CD4-positive, alpha-beta T cell treated with Interleukin-10 for 1 hour (primary cell): ENCODE results near the gene PHF11.

Source experiments
- DNase-seq: peaks from one replicate; pipeline ENCODE4 v3.0.0-alpha.2; 2020

PHF11 gene

DNA sequence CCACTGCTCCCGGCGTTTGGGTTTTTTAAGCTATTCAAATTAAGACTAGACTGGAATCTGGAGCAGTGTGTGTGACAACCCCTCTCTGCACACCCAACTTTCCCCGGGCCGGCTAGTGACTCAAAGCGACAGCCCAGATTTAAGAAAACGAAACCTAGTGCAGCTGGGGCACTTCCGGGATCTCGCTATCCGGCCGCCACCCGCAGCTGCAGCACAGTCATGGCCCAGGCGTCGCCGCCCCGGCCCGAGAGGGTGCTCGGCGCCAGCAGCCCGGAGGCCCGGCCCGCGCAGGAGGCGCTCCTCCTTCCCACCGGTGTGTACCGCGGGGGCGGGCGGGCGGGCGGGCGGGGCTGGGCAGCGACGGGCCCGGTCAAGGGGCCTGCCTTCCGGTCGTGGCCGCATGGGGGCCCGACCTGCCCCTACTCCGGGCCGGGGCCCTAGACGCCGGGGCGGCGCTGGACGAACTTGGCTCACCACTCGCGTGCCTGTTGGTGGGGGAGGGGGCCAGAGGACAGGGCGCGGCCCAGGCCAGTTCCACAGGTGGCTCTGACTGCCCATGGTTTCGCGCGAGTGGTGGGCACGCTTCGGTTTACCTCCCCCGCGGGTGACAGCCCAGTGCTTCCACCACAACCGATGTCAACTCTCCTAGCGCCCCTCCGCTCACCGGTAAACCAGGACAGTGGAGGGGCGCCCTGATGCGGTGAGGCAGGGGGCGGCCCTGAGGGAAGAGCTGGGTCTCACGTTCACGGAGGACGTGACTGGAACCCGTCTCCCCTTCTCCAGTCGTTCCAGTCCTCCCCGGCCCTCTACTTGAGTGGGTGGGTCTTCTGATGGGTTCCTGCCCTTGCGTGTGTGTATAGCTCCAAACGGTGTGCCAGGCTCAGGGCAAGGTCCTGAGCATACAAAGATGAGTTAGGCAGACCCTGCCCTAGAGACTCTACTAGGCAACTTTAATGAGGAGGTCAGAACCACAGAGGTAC lies at the start of gene PHF11:
TSS of gene PHF11 (plus strand) at position 171 of the 980 bp plus-strand sequence. CDS start at position 220, 49 bp downstream.
- peak; percentile 90 for DNase-seq

DNA sequence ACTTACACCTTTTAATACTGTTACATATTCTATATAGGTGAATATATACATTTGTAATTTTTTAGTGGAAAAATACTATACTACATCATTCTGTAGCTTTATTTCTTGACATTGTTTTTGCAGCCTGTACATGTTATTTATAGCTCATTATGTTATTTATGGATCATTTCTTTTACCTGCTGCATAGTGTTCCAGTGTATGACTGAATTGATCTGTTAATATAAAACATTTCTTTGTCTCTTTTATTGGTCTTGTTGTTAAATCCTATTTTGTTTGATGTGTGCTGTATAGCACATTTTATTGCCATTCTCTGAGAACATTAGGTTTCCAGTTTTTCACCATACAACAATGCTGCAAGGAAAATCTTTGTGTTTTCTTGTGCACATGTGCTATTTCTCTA lies 49.3 kb upstream of the PHF11 start:
- no peak for DNase-seq

DNA sequence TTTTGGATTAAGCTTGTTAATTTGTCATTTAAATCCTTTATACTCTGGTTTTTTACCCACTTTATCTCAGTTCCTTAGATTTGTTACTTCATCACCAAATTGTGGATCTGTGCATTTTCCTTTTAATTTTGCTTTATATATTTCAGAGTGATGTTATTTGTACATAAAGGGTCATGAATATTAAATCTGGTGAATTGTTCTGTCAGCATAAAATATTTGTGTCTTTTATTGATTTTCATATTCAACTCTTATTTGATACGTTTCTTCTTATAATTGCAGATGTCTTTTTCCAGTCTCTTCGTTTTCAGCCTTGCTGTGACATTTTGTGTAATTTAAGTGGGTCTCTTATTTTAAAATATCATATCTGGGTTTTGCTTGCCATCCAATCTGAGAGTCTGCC lies 47.0 kb upstream of the PHF11 start:
- DNase-seq: no peak

DNA sequence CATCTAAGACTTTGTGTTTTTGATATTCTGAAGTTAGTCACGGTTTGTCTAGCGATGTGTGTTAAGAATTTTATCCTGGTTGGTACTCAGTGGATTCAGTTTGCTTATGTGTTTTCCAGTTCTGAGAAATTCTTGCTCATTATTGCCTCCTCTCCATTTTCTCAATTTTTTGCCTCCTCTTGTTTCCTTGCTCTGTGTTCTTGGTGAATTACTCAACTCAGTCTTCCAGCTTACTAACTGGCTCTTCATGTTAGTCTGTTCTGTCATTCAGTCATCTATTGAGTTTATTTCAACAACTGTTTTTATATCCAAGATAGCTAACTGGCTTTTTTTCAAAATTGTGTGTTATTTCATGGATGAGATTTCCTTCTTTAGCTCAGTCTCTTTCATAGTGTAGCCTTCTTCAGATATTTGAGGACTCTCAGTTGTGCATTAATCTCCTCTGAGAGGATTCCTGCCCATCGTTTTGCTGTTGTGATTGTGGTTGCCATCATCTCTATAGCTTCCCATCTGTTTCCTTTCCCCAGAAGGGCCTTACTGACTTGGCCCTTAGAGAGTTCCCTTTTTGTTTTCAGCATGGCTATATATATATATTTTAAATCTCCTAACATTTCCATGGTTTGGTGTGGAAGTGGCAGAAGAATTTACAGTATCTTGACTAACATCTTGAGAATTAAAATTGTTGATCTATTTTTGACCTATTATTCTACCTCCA lies 45.5 kb upstream of the PHF11 start:
- DNase-seq: no peak

DNA sequence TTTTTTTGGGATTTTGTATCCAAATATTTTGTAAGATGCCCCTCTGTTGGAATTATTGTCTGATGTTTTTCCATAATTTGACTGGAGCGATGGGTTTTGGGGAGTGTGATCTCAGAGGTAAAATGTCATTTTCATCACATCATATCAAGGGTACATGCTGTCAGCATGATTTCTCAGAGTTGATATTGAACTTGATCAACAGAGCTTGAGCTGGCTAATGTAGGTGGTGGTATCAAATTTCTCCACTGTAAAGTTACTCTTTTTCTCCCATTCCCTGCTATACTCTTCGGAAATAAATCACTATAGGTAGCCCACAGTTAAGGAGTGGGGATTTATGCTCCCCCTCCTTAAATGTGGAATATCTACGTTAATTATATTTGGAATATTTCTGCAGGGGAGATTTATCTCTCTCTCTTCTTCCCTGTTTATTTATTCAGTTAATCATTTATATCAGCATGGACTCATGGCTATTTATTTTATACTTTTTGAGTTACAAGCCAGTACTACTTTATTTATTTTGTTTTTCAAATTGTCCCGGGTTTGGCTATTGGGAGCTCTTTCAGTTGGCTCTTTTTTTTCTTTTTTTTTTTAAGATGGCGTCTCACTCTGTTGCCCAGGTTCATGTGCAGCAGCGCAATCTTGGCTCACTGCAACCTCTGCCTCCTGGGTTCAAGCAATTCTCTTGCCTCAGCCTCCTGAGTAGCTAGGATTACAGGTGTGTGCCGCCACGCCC lies 42.9 kb upstream of the PHF11 start:
- no peak for DNase-seq

DNA sequence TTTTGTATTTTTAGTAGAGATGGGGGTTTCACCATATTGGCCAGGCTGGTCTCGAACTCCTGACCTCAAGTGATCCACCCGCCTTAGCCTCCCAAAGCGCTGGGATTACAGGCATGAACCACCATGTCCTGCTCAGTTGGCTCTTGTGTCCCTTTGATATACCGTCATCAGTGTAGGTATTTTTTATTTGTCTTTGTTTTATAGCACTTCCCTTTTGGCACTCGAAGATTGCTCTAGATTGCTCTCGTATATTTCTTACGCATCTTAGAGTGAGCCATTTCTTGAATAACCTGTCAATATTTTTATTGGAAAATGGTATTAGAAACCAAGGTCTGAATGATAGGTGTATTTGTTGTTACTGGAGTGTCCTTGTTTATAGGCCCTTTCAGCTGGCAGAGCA lies 42.3 kb upstream of the PHF11 start:
- no peak for DNase-seq

DNA sequence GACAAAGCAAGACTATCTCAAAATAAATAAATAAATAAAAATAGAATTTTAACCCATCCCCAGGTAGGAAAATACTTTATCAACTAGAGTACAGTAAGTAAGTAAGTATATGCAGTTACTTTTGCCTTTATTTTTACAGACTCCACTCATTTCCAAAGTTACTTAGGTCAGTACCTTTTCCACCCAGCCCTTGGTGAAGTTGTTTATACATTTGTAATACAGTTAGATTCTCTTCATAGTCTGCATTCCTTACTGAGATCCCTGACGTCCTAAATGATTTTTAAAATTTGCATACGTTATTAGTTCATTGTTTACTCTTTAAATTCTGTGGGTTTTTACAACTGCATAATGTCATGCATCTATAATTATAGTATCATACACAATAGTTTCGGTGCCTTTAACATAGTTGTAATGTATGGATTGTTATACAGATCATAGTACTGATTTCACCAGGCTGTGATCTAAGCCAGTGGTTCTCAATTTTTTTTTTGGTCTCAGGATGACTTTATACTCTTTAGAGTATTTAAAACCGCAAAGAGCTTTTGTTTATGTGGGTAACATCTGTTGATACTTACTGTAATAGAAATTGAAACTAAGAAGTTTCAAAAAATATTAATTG lies 41.3 kb upstream of the PHF11 start:
- peak; percentile 42 for DNase-seq

DNA sequence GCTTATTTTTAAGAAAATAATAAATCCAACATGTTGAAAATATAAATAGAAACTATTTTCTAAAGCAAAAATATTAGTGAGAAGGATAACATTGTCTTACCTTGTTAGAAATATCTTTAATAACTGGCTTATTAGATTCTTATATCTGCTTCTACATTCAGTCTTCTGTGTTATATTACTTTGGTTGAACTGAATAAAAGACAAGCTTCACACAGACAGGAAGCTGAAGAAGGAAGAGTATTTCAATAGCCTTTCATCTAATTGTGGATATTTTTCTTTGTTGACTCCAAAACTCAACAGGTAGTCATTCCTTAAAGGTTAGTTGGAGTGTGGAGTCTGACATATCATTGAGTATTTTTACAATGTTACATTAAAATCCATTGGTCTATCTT lies 40.8 kb upstream of the PHF11 start:
- DNase-seq: no peak

DNA sequence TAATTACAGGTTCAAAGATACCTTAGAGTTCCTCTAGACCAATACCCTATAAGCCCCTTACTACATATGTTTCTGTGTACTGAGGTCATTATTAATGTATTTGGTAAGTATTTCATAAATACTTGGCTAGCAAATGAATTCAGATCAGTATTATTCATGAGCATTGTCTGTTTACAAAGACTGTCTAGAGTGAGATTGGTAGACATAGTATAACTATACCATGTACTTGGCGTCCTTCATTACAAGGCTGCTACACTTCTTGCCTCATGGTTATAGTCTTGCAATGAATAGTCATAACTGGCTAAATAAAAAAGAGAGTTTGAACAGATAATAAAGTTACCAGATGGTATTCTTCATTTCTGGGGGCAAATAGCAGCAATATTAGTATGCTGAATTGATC lies 39.6 kb upstream of the PHF11 start:
- no peak for DNase-seq

DNA sequence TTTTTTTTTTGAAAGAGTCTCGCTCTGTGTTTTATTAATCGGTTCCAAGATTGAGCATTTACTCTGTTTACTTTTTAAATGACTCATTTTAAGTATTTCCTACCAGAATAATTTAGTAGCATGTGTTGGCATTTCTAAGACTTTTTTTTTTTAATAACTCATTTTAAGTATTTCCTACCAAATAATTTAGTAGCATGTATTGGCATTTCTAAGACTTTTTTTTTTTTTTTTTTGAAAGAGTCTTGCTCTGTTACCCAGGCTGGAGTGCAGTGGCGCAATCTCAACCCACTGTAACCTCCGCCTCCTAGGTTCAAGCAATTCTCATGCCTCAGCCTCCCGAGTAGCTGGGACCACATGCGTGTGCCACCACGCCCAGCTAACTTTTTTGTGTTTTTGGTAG lies 38.5 kb upstream of the PHF11 start:
- no peak for DNase-seq

DNA sequence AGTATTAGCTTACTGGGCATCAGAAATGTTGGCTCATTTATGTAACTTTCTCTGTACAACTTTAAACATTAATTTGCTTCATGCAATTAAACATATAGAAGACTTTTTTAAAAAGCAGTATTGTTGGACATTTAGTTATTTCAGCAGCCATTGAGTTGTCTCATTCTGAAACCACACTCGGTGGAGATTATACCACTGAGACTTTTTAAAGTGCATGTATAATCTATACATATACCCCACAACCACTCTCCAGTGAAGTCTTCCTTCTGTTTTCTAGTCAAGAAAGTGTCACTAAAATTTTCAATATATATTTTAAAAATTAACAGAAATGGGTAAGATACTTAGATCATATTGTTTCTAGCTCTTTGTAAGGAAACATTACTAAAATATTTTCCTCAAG lies 36.2 kb upstream of the PHF11 start:
- no peak for DNase-seq

DNA sequence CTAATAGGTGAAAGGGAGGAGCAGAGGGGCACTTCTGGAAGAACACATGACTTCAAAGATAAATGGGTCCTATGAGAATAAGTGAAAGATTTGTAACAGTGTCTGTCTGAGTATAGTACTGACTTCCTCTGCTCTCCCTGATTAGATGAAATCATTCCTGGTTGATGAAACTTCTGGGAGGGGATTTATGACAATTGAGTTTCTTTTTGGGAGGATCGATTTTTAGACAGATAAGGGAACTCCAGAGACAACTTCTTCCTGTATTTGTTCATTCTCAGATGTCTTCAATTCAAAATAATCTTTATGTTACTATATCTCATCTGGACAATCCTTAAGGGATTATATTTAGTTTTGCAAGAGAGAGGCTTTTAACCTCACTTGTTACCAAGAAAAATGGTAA lies 31.7 kb upstream of the PHF11 start:
- DNase-seq: no peak

DNA sequence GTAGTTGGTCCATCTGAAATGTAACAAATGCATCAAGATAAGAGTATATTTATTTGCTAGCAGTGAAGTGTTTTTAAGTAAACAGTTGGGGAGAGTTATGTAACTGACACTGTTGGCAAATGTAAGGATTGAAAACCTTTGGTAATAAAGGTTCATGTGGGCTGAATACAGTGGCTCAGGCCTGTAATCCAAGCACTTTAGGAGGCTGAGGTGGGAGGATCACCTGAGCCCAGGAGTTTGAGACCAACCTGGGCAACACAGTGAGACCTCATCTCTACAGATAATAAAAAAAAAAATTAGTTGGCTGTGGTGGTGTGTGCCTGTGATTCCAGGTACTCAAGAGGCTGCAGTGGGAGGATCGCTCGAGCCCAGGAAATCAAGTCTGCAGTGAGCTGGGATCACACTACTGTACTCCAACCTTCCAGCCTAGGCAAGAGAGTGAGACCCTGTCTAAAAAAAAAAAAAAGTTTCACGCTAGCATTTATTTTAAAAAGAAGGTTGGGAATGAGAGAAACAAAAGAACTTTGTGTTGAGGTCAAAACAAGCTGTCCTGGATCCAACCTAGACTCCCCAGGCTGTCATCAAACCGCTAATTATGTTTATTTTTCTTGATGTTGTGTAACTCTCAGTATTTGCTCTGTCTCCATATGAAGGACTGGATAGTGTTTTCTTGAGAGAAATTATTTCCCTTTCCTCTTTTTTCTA lies 31.0 kb upstream of the PHF11 start:
- no peak for DNase-seq

DNA sequence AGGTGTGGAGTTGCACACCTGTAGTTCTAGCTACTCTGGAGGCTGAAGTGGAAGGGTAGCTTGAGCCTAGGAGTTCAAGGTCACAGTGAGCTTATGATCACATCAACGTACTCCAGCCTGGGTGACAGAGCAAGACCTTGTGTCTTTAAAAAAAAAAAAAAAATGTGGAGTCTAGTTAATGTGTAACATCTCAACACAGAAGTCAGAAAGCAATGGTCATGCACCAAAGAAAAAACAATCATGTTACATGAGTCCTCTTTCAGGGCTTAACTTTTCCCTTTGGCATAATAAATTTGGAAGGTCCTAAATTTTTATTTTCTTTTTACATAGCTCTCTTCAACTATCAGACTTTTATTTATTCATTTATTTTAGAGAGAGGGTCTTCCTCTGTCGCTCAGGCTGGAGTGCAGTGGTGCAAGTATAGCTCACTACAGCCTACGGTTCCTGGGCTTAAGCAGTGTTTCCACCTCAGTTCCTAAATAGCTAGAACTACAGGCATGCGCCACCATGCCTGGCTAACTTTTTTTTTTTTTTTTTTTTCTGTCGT lies 29.4 kb upstream of the PHF11 start:
- no peak for DNase-seq

DNA sequence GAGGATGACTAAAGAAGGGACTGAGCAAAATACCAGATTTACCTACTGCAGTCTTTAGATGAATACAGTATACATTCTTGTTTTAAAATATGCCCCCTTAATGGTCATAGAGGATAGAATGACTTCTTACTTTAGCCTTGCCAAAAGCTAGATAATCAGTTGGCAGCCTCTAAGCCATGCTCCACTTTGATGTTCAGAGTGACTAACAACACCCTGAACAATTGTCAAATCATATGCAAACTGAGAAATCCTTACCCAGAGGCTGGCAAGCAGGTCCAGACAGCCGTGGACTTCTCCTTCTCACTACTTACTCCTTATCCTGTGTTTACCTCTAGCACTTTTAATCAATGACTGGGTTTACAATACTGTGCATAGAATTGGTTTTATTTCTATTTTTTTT lies 23.6 kb upstream of the PHF11 start:
- no peak for DNase-seq

DNA sequence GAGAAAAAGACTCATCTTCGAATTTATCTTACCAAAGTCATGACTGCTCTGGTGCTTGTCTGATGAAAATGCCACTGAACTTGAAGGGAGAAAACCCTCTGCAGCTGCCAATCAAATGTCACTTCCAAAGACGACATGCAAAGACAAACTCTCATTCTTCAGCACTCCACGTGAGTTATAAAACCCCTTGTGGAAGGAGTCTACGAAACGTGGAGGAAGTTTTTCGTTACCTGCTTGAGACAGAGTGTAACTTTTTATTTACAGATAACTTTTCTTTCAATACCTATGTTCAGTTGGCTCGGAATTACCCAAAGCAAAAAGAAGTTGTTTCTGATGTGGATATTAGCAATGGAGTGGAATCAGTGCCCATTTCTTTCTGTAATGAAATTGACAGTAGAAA lies 19.2 kb upstream of the PHF11 start:
- no peak for DNase-seq

DNA sequence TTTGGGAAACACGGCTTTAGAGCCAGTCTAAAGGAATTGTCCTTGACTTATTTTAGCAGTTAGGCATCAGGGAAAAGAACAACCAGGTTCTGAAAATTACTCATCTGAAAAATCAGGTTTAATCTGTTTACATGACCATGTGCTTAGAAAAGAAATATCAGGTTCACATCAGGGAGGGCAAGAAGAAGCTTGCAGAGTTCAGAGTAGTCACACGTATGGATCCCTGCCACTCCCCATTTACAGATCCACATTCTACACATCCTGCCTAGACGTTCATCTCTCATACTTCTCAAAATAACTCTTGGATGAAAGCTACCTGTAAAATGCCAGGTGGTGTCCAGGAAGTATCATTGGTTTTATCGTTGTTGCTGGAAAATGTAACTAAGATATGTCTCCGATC lies 14.0 kb upstream of the PHF11 start:
- no peak for DNase-seq

DNA sequence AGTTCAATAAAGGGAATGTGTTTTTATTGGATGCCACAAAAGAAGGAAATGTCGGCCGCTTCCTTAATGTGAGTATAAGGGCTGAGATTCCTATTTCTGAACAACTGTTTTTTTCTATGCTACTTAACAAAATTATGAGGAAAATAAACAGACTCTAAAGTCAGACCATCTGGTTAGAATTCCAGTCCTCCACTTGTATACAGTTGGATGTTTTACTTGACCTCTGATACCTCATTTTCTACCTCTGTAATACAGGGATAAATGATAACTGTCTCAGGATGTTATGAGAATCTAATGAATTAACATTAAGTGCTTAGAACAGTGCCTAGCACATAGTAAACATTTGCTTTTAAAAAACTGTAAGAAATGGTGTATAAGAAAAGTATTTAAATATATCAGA lies 7.2 kb upstream of the PHF11 start:
- no peak for DNase-seq

DNA sequence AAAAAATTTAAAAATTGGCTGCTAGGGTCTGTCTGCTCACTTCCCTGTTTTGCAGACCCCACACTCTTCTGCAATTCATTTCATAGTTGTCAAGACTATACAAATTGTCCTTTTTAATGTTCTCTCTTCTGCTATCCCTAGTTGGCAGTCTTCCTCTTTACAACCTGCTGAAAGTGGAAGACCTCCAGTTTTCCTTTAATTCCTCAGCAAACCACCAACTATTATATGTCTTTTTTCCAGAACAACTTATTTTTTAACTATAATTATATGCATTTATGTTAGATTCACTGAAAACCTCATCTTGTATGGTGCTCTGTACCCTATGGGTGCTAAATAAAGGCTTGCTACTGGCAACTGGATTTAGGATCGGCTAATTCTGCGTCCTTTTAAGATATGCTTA lies 1.1 kb upstream of the PHF11 start:
- no peak for DNase-seq

DNA sequence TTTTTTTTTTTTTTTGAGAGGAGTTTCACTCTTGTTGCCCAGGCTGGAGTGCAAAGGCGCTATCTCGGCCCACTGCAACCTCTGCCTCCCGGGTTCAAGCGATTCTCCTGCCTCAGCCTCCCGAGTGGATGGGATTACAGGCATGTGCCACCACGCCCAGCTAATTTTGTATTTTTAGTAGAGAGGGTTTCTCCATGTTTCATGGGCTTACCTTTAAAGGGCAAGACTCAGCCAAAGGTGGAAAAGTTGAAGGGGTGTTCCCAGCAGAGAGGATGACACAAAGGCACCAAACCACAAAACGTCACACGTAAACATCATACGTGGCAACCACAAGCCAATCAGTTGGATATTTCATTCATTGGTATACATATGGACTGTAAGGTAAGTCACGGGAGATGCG lies 1.1 kb downstream of the PHF11 start:
- DNase-seq: peak; percentile 82

DNA sequence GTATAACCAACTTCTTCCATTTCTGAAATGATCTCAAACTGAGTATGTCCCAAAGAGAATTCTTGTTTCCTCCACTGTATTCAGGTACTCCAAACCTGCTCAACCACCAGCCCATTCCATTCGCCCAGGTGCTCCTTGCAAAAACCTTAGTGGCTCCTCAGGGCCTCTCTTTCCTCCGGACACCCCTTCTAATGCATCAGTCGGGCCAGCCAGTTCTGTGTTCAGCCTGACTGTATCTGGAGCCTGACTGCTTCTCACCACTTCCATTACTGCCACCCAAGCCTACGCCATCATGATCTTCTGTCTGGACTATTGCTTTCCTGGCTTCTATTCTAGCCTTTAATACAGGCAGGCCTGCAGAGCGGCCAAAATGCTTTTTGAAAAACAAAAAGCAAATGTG lies 1.5 kb downstream of the PHF11 start:
- DNase-seq: no peak

DNA sequence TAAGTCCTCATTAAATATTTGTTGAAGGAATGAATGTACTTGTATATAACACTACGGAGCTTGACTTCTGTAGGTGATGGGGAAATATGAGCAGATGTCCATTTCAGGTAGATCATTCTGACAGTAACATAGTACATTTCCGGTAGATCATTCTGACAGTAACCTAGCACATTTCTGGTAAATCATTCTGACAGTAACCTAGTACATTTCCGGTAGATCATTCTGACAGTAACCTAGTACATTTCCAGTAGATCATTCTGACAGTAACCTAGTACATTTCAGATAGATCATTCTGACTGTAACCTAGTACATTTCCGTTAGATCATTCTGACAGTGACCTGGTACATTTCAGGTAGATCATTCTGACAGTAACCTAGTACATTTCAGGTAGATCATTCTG lies 2.5 kb downstream of the PHF11 start:
- peak; percentile 70 for DNase-seq
